Neural progenitor cell (in vitro differentiated cells): ENCODE data around the gene PLA2G4A.

Source experiments
- EZH2 ChIP-seq: fragments of 200-600 bp; sonication (generic); IDR thresholded peaks from 2 replicates; pipeline ENCODE4 v1.6.1; 2017; ENCODE audit warnings: antibody characterized with exemption, mild to moderate bottlenecking, moderate library complexity
- EZH2phosphoT487 ChIP-seq: fragments of 200-600 bp; sonication (generic); IDR thresholded peaks from 2 replicates; pipeline ENCODE4 v1.6.1; 2017; ENCODE audit warnings: antibody characterized with exemption
- TF ChIP-seq, protein P1 (sequence below): fragments of 200-600 bp; sonication (generic); IDR thresholded peaks from 2 replicates; pipeline ENCODE4 v1.5.1; 2017; ENCODE audit warnings: antibody characterized with exemption, mild to moderate bottlenecking

DNA sequence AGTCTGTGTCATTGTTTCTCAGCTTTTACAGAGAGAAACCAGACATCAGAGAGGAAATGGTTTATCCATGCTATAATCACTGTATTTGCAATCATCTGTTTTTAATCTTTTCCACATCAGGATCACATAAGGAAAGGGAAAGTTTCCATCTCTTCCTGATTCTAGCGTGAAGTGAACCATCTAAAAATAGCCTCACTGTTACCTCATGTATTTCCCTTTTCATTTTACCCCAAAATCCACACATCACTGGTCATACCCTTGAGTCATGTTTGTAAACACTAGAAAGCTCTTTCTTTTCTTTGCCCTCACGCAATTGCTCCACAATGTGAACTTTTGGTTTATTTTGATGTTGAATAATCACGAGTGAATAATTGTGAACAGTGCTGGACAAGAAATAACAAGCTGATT, 146.0 kb downstream of the PLA2G4A start:
- TF ChIP-seq, protein P1, sequence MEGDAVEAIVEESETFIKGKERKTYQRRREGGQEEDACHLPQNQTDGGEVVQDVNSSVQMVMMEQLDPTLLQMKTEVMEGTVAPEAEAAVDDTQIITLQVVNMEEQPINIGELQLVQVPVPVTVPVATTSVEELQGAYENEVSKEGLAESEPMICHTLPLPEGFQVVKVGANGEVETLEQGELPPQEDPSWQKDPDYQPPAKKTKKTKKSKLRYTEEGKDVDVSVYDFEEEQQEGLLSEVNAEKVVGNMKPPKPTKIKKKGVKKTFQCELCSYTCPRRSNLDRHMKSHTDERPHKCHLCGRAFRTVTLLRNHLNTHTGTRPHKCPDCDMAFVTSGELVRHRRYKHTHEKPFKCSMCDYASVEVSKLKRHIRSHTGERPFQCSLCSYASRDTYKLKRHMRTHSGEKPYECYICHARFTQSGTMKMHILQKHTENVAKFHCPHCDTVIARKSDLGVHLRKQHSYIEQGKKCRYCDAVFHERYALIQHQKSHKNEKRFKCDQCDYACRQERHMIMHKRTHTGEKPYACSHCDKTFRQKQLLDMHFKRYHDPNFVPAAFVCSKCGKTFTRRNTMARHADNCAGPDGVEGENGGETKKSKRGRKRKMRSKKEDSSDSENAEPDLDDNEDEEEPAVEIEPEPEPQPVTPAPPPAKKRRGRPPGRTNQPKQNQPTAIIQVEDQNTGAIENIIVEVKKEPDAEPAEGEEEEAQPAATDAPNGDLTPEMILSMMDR = no peak
- TF ChIP-seq EZH2 (no peak), EZH2phosphoT487 (no peak)
